Measurements from ENCODE around the gene SHTN1. TPM values are rescaled to one million over a fixed set of nuclear protein-coding genes. Genes with fewer than 3 reads are reported as not detected.

Gene SHTN1
- total RNA-seq, 1 experiment from 2014 or later: 67.8 TPM

DNA sequence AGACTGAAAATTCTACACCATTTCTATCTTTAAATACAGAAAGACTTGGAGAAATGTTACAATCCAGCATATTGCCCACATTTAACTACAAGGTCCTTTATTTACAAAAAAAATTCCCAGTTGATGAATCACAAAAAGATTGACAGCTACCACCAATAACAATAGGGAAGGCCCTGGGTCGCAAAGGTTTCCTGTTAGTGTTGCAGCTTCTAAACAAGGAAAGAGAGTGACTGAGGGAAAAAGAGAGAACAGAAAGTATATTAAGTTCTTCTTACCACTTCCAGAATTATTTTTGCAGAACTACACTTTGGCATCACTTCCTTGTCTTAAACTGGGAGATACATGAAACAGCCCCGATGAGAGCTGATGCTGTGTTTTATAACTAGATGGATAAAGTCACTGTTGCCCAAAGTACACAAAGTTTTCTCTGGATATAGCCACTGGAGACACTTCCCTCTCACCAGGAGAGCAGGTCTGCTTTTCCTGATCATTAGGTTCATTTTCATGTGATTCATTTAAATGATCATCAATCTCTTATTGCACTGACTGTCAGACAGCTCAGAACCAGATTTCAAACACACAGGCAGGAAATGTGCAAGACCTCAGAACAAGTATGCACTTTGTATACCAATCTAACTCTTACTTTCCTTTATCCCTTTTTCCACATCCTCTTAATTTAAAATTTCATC is 57.0 kb downstream of the SHTN1 start:
- Histone ChIP-seq H3K4me1 (ENCODE audit: control insufficient read depth, insufficient read depth, low read length) (peaks cover 22% of the 10 kb centered on the region), H3K9me3 (ENCODE audit: control insufficient read depth, insufficient read depth, low read depth, low read length) (no peaks in the 10 kb centered on the region), H3K36me3 (ENCODE audit: control insufficient read depth, insufficient read depth, low read length) (peaks cover 15% of the 10 kb centered on the region), H3K27me3 (ENCODE audit: control insufficient read depth, insufficient read depth, low read length) (no peaks in the 10 kb centered on the region), H3K4me3 (ENCODE audit: low read depth in 2 of 2, low read length in 2 of 2) (0 out of 4 replicates have a peak overlapping the region, but pooled peaks of 1 of the 2 experiments have one; percentile 25), H3K27ac (ENCODE audit: low read length) (peak overlapping the region; percentile 68)
- in situ Hi-C loops (cut with HindIII; ENCODE audit: low pct_unique_long_range_greater_than_20kb, low sequenced_read_pairs): no loop called here
- ATAC-seq (peak; percentile 81), DNase-seq (ENCODE audit: low read depth, low spot score) (peak; percentile 68)
- TF ChIP-seq, protein P1, sequence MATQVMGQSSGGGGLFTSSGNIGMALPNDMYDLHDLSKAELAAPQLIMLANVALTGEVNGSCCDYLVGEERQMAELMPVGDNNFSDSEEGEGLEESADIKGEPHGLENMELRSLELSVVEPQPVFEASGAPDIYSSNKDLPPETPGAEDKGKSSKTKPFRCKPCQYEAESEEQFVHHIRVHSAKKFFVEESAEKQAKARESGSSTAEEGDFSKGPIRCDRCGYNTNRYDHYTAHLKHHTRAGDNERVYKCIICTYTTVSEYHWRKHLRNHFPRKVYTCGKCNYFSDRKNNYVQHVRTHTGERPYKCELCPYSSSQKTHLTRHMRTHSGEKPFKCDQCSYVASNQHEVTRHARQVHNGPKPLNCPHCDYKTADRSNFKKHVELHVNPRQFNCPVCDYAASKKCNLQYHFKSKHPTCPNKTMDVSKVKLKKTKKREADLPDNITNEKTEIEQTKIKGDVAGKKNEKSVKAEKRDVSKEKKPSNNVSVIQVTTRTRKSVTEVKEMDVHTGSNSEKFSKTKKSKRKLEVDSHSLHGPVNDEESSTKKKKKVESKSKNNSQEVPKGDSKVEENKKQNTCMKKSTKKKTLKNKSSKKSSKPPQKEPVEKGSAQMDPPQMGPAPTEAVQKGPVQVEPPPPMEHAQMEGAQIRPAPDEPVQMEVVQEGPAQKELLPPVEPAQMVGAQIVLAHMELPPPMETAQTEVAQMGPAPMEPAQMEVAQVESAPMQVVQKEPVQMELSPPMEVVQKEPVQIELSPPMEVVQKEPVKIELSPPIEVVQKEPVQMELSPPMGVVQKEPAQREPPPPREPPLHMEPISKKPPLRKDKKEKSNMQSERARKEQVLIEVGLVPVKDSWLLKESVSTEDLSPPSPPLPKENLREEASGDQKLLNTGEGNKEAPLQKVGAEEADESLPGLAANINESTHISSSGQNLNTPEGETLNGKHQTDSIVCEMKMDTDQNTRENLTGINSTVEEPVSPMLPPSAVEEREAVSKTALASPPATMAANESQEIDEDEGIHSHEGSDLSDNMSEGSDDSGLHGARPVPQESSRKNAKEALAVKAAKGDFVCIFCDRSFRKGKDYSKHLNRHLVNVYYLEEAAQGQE (IDR thresholded peaks at IDR 0.05; ENCODE audit: insufficient read depth in 1 of 2, low read depth in 2 of 2, low read length in 1 of 2): no peak
- TF ChIP-seq TCF7L2 (IDR thresholded peaks at IDR 0.05; ENCODE audit: low read depth, low read length) (no peak), POLR2AphosphoS5 (IDR thresholded peaks at IDR 0.05; ENCODE audit: low read depth, low read length) (no peak), SIN3A (IDR thresholded peaks at IDR 0.05; ENCODE audit: borderline replicate concordance, insufficient read depth, low read depth, low read length) (no peak)
- TF ChIP-seq, protein P2, sequence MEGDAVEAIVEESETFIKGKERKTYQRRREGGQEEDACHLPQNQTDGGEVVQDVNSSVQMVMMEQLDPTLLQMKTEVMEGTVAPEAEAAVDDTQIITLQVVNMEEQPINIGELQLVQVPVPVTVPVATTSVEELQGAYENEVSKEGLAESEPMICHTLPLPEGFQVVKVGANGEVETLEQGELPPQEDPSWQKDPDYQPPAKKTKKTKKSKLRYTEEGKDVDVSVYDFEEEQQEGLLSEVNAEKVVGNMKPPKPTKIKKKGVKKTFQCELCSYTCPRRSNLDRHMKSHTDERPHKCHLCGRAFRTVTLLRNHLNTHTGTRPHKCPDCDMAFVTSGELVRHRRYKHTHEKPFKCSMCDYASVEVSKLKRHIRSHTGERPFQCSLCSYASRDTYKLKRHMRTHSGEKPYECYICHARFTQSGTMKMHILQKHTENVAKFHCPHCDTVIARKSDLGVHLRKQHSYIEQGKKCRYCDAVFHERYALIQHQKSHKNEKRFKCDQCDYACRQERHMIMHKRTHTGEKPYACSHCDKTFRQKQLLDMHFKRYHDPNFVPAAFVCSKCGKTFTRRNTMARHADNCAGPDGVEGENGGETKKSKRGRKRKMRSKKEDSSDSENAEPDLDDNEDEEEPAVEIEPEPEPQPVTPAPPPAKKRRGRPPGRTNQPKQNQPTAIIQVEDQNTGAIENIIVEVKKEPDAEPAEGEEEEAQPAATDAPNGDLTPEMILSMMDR (IDR thresholded peaks at IDR 0.05): no peak
- intact Hi-C loops (cut with micrococcal nuclease; ENCODE audit: unreplicated experiment): no loop called here
- ChIA-PET CTCF (interaction anchor here (0.6 kb wide), 1 partner anchor 164 kb away, joined by 4 read pairs; no protein-coding TSS in a partner anchor), POLR2A (no interaction called here)
- no TSS peak for BruUV-seq (replicated peaks)

DNA sequence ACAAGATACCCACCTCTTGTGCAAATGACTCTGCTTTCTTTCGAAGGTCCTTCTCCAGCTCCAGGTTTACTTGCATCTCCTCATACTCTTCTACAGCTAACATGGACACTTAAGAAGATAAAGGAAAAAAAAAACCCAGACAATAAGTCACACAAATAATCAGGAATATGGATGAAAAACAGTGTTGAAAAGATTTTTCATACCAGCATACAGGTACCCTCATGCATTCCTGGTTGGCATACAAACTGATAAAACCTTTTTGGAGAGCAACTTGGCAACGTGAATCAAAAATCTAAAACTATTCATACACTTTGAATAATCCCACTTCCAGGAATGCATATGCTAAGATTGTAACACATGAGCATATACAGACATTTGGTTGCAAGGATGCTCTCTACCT is 60.1 kb downstream of the SHTN1 start:
- intact Hi-C loops (cut with micrococcal nuclease; ENCODE audit: unreplicated experiment): no loop called here

More for the DNA sequence above, 60.1 kb downstream of the SHTN1 start:
- no peaks in the 10 kb centered on the region for H3K27me3 ChIP-seq (ENCODE audit: control insufficient read depth, insufficient read depth, low read length)
- H3K4me1 ChIP-seq (ENCODE audit: control insufficient read depth, insufficient read depth, low read length): peaks cover 22% of the 10 kb centered on the region
- BruUV-seq (replicated peaks): no TSS peak
- DNase-seq (ENCODE audit: low read depth, low spot score) (no peak), ATAC-seq (no peak)
- H3K27ac ChIP-seq (ENCODE audit: low read length): no peak overlapping the region
- no peak overlapping the region for H3K4me3 ChIP-seq (ENCODE audit: low read depth in 2 of 2, low read length in 2 of 2)
- in situ Hi-C loops (cut with HindIII; ENCODE audit: low pct_unique_long_range_greater_than_20kb, low sequenced_read_pairs): no loop called here
- CTCF ChIA-PET: no interaction called here
- POLR2A ChIA-PET: no interaction called here
- H3K9me3 ChIP-seq (ENCODE audit: control insufficient read depth, insufficient read depth, low read depth, low read length): no peaks in the 10 kb centered on the region
- peaks cover 14% of the 10 kb centered on the region for H3K36me3 ChIP-seq (ENCODE audit: control insufficient read depth, insufficient read depth, low read length)
- TF ChIP-seq, protein P2 (IDR thresholded peaks at IDR 0.05): no peak
- TF ChIP-seq, protein P1 (IDR thresholded peaks at IDR 0.05; ENCODE audit: insufficient read depth in 1 of 2, low read depth in 2 of 2, low read length in 1 of 2): no peak
- no peak for TF ChIP-seq POLR2AphosphoS5 (IDR thresholded peaks at IDR 0.05; ENCODE audit: low read depth, low read length)
- no peak for TF ChIP-seq TCF7L2 (IDR thresholded peaks at IDR 0.05; ENCODE audit: low read depth, low read length)
- TF ChIP-seq SIN3A (IDR thresholded peaks at IDR 0.05; ENCODE audit: borderline replicate concordance, insufficient read depth, low read depth, low read length): no peak
